ENCODE results near the gene KIF5C. TPM values are rescaled to one million over a fixed set of nuclear protein-coding genes. Genes with fewer than 3 reads are reported as not detected.

KIF5C gene
- total RNA-seq, 1 experiment from 2014 or later, result 0.13 TPM

DNA sequence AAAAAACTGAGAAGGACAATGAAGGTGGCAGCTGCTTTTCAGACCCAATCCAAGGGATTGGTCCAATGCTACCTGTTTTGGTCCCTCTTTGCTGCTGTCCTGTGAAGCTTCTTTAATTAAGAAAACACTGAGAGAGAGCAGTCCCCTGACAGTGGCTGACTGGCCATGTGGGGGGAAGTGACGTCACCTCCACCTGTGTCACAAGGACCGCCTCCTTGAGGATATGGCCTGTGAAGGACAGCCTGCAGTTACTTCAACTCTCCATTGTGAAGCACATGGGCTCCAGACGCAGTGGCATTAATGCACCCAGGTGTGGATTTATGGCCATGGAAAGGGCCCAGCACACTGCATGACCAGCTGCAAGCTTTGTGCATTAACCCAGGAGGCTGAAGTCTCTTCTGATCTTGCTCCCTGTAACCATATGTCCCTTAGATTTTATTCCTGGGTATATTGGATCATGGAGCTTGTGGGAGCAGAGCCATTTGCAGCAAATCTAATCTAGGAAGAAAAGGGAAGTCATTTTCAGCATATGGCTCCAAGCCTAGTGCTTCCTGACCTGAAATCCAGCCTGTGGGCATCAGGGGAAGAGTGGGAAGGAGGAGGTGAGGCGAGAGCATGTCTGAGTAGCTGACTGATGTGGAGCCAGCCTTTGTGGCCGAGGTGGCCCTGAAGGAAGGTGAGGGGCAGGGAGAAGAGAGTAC is 32.2 kb downstream of the KIF5C start:
- Histone ChIP-seq H3K36me3 (no peaks in the 10 kb centered on the region), H3K4me3 (no peak overlapping the region), H3K9me3 (no peaks in the 10 kb centered on the region), H3K27me3 (no peaks in the 10 kb centered on the region)
- DNase-seq, result no peak

DNA sequence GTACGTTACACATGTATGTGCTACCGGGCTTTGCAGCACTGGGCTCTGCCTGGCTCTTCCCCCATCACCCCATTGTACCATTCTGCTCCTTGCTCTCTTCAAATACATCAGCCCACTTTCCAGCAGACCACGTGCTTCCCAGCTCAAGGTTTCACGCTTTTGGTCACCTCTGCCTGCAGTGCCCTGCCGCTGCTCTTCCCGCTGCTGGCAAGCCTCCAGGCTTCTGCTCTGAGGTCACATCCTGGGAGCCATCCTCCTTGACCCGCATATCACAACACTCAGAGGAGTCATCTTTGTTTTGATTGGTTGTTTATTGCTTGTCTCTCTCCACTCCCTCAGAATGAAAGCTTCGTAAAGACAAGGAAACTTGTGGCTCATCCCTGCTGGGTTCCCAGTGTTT is 34.1 kb downstream of the KIF5C start:
- no peaks in the 10 kb centered on the region for H3K9me3 ChIP-seq
- no peaks in the 10 kb centered on the region for H3K36me3 ChIP-seq
- DNase-seq, result peak; percentile 50
- no peaks in the 10 kb centered on the region for H3K27me3 ChIP-seq
- no peak overlapping the region for H3K4me3 ChIP-seq

DNA sequence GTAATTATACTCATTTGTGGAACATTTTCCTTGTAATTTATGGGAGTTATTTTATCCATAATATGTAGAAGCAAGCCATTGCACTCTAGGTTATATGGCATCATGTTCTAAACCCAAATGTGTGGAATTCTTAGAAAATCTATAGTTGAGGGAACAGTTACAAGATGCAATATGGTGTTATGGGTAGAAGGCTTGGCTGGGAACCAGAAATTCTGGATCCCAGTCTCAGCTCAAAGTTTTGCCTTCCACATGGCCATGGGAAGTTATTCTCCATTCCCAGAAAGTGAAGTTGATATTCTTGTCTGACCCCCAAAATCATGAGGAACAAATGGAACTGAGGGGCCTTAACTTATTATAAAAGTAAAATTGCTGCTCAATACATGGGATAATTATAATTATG is 38.0 kb downstream of the KIF5C start:
- Histone ChIP-seq H3K36me3 (no peaks in the 10 kb centered on the region), H3K4me3 (no peak overlapping the region), H3K9me3 (no peaks in the 10 kb centered on the region), H3K27me3 (no peaks in the 10 kb centered on the region)
- no peak for DNase-seq

DNA sequence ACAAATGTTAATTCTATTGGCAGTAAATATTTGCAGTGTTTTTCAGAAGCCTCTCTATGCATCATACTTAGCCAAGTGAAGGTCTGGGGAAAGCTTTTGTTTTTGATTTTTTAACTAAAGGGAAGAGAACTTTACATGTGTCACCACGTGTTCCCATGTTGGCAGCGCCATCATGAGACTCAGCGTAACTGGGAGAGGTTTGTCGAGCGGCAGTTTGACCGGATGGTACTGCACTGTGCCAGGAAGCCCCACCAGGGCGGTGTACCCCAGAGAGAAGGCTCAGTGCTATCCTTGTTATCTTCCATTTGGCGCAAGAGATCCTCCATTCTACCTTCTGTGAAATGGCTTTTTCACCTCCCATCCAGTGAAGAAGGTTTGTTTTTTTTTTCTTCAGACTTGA is 38.5 kb downstream of the KIF5C start:
- no peak for DNase-seq
- H3K27me3 ChIP-seq, result no peaks in the 10 kb centered on the region
- H3K36me3 ChIP-seq, result no peaks in the 10 kb centered on the region
- H3K4me3 ChIP-seq, result no peak overlapping the region
- H3K9me3 ChIP-seq, result no peaks in the 10 kb centered on the region

DNA sequence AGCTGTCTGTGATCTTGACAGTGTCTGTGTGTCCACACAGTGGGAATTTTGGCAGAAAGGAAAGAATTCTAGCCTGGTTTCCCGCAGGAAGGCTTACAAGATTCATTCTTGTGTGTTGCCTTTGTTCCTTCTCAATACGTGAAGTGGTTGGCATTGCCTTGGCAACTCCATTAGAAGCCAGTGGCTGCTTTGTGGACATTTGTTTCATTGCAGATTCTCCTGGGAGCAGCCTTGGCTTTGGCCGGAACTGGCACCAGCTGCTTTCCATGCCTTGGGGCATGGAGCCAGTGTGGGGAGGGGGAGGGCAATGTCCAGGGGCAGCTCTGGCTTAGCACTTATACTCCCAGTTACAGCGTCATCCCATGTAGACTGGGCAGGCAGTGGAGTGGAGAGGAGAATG is 39.4 kb downstream of the KIF5C start:
- no peak for DNase-seq
- no peaks in the 10 kb centered on the region for H3K9me3 ChIP-seq
- H3K36me3 ChIP-seq, result no peaks in the 10 kb centered on the region
- no peak overlapping the region for H3K4me3 ChIP-seq
- no peaks in the 10 kb centered on the region for H3K27me3 ChIP-seq

DNA sequence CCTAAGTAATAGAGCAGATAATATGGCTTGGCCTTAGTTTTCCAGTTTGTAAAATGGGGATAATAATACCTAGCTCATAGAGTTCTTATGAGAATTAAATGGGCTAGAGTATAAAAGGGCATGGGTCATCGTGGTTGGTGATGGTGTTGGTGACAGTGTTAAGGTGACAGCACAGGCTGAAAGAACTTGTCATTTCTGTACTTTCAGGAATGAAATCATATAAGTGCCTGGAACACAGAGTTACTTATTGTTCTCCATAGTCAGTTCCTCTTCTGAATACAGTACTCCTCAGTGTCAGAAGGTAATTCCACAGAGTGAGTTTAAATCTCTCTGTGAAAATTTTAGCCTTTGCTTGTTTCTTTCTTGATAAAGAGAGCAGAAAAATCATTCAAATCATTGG is 42.4 kb downstream of the KIF5C start:
- no peak overlapping the region for H3K4me3 ChIP-seq
- no peaks in the 10 kb centered on the region for H3K9me3 ChIP-seq
- H3K27me3 ChIP-seq, result no peaks in the 10 kb centered on the region
- H3K36me3 ChIP-seq, result no peaks in the 10 kb centered on the region
- no peak for DNase-seq

DNA sequence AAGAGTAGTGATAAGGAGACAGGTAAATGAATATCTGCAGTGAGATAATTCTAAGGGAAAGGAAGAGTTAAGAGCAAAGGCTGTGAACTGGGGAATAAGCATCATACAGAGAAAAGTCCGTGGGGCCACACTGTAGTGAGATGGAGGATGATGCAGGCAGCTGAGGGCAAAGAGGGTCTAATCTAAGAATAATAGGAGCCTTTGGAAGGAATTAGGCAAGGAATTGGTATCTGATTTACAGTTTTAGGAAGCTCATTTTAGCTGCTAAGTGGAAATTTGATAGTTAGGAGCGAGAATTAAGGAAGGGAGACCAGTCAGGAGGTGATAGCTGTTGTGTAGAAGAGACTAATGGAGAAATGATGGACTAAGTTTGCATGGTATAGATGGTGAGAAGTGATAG is 43.5 kb downstream of the KIF5C start:
- H3K4me3 ChIP-seq, result no peak overlapping the region
- no peaks in the 10 kb centered on the region for H3K9me3 ChIP-seq
- H3K36me3 ChIP-seq, result no peaks in the 10 kb centered on the region
- H3K27me3 ChIP-seq, result no peaks in the 10 kb centered on the region
- DNase-seq, result no peak

DNA sequence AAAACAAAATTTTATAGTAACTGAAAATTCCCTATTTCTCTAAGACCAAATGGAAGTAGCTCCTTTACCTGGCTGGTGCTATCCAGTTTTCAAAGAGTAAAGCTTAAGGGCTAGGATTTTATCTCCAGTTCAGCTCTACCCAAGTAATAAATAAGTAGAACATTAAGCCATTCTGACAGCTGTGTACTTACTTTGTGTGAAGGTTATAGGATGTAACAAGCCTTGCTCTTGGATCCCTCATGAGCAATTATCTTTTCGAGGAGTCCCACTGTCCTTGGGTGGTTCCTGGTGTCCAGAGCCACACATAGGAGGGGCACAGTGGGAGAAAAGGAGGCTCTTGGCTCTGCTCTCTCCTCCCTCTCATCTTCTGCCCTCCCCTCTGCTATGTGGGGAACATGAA is 45.5 kb downstream of the KIF5C start:
- DNase-seq, result no peak
- H3K9me3 ChIP-seq, result no peaks in the 10 kb centered on the region
- no peak overlapping the region for H3K4me3 ChIP-seq
- no peaks in the 10 kb centered on the region for H3K36me3 ChIP-seq
- H3K27me3 ChIP-seq, result no peaks in the 10 kb centered on the region

DNA sequence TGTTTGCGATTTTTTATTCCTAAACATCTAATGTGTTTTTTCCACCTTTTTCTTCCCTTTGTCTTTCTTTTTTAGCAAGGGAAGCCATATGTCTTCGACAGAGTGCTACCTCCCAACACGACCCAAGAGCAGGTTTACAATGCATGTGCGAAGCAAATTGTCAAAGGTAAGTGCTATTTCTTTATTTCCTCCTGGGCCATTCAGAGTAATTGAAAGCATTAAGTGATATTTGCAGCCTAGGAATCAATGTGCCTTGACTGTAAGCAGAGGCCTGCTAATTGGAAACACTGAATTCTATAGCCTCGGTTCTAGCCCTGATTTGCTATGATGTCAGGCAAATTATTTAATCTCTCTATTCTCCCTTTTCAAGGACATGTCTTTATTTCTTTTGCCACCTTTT is 47.0 kb downstream of the KIF5C start:
- Histone ChIP-seq H3K27me3 (no peaks in the 10 kb centered on the region), H3K36me3 (no peaks in the 10 kb centered on the region), H3K4me3 (no peak overlapping the region), H3K9me3 (no peaks in the 10 kb centered on the region)
- DNase-seq, result no peak

DNA sequence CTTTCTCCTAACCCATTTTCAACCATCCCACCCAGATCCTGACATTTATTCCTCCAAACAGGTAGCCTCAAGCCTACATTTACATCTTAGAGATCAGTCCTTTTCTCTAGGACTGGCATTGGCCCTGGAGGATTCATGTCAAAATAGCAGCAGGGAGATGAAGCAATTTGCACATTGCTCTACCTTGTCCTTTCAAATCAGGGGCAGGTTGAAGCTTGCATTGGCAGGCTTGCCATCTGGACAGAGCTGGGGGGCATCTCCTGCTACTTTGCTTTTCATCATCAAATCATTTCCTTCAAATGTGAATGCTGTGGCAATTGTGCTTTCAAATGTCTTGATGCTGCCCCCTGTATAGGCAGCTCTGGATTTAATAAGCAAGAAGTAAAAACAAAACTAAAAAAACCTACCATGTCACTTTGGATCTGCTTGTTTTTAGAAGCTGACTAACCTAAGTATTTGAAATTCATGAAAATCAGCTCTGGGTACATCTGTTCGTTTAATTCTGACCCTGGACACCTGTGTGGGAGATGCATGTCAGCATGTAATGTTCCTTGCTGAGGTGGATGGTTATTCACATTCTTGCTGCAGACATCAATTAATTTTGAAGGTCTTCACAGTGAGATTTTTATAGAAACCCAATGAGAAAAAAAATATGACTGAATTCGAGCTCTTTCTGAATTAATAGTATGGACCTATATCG is 47.9 kb downstream of the KIF5C start:
- no peaks in the 10 kb centered on the region for H3K27me3 ChIP-seq
- H3K9me3 ChIP-seq, result no peaks in the 10 kb centered on the region
- no peak overlapping the region for H3K4me3 ChIP-seq
- no peak for DNase-seq
- H3K36me3 ChIP-seq, result no peaks in the 10 kb centered on the region

DNA sequence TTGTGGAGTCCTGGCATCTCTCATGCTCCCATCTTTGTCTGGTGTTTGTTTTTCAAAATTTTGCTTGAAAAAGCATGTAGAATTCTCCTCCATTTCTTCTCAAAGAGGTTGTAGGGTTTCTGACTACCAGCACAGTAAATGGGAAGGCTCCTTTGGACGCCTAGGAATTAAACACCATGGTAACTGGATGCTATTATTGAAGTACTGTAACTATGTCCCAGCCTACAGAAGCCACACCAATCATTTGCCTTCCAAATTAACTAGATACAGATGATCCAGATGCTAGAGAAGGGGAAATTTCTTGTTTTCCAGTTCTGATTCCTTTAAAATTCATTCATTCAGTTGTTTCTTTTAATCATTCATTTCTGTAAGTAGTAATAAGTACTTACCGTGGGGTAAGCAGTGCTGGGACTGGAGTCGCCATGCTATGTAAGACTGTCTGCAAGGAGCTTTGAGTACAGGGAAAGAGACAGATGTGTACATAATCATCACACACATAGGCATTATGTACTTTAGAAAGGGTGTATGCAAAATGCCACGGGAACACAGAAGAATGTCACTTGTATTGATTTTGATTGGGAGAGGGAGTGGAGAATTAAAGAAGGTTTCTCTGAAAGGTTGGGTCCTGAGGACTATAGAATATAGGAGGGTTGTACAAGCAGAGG is 49.6 kb downstream of the KIF5C start:
- no peaks in the 10 kb centered on the region for H3K36me3 ChIP-seq
- H3K27me3 ChIP-seq, result no peaks in the 10 kb centered on the region
- no peak for DNase-seq
- no peak overlapping the region for H3K4me3 ChIP-seq
- no peaks in the 10 kb centered on the region for H3K9me3 ChIP-seq

DNA sequence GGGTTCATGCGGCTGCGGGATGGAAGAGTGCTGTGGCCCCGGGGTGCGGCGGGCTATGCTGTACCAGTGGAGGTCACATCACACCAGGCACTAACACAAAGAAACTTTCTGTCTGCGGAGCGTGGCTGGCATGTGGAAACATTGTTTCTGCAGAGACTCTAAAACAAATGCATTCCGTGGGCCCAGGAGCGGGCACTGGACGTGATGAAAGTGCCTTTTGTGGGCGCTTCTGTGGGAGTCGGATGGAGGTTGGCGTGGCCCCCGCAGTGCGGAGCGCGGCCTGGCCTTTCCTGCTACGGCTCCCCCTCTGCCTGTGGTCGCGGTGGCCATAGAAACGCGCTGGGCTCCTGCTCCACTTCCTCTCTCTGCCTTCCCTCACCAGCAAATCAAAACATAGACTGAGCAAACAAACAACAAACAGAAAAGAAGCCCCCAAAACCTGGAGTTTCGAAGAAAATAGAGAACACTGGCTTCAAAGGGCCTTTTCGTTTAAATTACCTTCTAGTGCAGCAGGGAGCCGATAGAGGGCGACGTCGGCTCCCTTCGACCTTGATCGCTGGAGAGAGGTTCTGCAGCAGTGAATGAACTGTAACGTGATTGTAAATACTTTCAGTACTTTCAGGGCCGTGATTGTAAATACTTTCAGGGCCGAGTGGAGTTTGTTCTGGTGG is 51.4 kb downstream of the KIF5C start:
- Histone ChIP-seq H3K27me3 (no peaks in the 10 kb centered on the region), H3K4me3 (no peak overlapping the region), H3K9me3 (no peaks in the 10 kb centered on the region), H3K36me3 (no peaks in the 10 kb centered on the region)
- DNase-seq, result peak; percentile 10

DNA sequence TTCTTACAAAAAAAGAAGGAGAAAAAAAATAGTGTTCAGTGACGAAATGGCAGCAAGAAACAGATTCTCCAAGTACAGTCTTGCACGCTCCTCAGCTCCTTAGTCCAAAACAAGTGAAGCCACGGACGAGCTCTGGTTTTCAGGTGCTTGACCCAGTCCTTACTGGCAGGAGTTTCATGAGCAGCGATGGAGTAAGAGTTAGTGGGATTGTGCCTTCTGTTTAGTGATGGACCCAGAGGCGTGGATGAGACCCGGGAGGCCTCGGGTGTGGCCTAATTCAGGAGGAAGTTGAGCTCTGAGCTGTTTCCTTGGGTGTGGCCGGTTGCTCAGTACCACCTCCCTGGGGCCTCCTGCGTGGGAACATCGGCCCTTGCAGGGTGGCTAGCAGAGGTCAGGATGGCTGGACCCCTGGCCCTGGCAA is 52.0 kb downstream of the KIF5C start:
- no peaks in the 10 kb centered on the region for H3K36me3 ChIP-seq
- H3K9me3 ChIP-seq, result no peaks in the 10 kb centered on the region
- H3K27me3 ChIP-seq, result no peaks in the 10 kb centered on the region
- DNase-seq, result no peak
- no peak overlapping the region for H3K4me3 ChIP-seq

DNA sequence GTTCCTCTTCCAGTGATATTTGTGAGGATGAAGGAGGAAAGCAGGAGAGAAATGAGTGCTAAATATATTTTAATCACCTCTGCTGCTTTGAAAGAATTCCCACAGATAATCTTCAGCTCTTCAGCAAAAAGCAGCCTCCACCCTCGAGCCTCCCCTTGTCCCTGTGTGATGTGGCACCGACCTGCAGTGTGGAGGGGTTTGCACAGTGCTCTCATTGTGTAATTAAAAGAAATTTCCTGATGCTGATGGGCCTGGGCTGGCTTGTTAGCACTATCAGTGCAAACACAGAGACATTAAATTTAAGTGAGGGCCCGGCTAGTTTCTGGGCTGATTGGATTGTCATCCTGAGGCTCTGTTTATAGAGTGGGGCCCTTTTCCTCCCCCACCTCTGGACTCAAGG is 53.4 kb downstream of the KIF5C start:
- DNase-seq, result no peak
- Histone ChIP-seq H3K9me3 (no peaks in the 10 kb centered on the region), H3K36me3 (no peaks in the 10 kb centered on the region), H3K4me3 (no peak overlapping the region), H3K27me3 (no peaks in the 10 kb centered on the region)

DNA sequence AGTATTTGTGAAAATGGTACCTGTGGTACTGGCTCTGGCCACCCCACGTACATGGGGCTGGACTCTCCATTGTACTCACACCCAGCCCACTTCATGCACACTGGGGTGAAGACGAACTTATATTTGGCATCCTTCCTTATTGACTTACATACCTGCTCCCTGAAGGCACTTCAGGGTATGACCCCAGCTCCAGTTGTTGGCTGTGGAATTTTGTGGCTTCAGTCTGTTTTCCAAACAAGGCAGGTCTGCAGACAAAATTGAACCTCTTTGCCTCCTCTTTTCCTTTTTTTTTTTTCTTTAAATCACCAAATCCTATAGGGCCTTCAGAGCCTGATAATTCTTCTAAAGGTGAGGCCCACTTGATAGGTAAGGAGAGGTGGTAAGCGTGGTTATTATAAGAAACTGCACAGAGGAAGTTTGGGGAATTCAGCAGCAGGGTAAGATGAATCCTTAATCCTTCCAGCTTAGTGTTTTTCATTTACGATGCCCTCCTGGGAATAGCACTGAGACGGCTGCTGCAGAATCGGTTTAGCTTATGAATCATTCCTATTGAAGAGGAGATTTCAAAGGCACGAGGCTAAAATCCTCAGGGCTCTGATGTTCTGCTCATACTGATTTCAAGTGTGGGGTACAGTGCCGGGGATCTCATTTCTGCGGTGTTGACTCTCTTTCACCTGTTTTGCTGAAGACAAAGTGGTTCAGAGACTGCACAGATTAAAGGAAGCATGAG is 55.2 kb downstream of the KIF5C start:
- Histone ChIP-seq H3K36me3 (no peaks in the 10 kb centered on the region), H3K4me3 (no peak overlapping the region), H3K9me3 (no peaks in the 10 kb centered on the region), H3K27me3 (no peaks in the 10 kb centered on the region)
- DNase-seq, result no peak

DNA sequence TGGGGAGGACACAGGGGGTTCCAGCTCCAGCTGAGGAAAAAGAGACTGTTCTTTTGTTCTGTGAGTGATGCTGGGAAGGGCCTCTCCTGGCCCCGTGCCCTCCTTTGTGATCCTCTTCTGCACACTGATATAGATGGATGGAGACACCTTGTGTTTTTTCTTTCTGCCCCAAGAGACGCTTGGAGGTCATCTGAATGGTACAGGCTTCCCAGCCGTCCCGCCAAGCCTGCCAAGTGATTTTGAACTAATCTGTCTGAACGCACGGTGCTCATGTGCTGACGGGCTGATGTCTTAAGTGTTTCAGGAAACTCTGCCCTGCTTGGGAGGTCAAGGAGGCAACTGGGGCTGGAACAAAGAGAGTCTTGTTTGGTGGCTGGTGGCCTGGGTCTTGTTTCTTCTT is 57.5 kb downstream of the KIF5C start:
- H3K9me3 ChIP-seq, result no peaks in the 10 kb centered on the region
- DNase-seq, result no peak
- H3K36me3 ChIP-seq, result no peaks in the 10 kb centered on the region
- no peak overlapping the region for H3K4me3 ChIP-seq
- no peaks in the 10 kb centered on the region for H3K27me3 ChIP-seq

DNA sequence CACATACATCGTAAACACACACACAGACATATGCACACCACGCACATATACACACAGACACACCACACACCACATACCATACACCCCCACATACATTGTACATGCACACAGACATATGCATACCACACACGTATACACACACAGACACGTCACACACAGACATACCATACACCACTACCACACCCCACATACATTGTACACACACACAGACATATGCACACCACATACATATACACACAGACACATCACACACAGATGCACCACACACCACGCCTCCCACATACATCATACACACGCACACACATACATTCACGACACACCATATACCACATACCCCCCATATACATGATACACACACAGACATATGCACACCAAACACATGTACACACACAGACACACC is 58.4 kb downstream of the KIF5C start:
- H3K36me3 ChIP-seq, result no peaks in the 10 kb centered on the region
- H3K27me3 ChIP-seq, result no peaks in the 10 kb centered on the region
- DNase-seq, result no peak
- H3K4me3 ChIP-seq, result no peak overlapping the region
- no peaks in the 10 kb centered on the region for H3K9me3 ChIP-seq

Data from MG63 (cell line).